K562 (cell line): ENCODE results near the gene PVALEF. TPM values are rescaled to one million over a fixed set of nuclear protein-coding genes. Genes with fewer than 3 reads are reported as not detected.

Experiments
- CUX1 ChIP-seq: fragments of 200-800 bp; sonication (Bioruptor generic); IDR thresholded peaks from 2 replicates; pipeline ENCODE4 v1.6.1; 2016; ENCODE audit warnings: missing genetic modification characterization, missing compliant biosample characterization
- DNMT1 ChIP-seq: fragments of 450-650 bp; IDR thresholded peaks from 2 replicates; pipeline ENCODE4 v1.6.1; 2016; ENCODE audit warnings: antibody characterized with exemption, mild to moderate bottlenecking
- ILF3 ChIP-seq: fragments of 450-650 bp; IDR thresholded peaks from 2 replicates; pipeline ENCODE4 v1.6.1; 2018; ENCODE audit warnings: antibody characterized with exemption, mild to moderate bottlenecking, moderate library complexity, borderline replicate concordance
- KAT8 ChIP-seq: fragments of 450-650 bp; IDR thresholded peaks from 2 replicates; pipeline ENCODE4 v1.6.1; 2016; ENCODE audit warnings: low read depth, mild to moderate bottlenecking
- LEF1 ChIP-seq: fragments of 450-650 bp; IDR thresholded peaks from 2 replicates; pipeline ENCODE4 v1.6.1; 2016; ENCODE audit warnings: mild to moderate bottlenecking
- MAFF ChIP-seq: IDR thresholded peaks from 2 replicates; pipeline ENCODE4 v1.6.1; 2012; ENCODE audit warnings: low read length, improper control_type of control experiment
- NRF1 ChIP-seq, 2 experiments: fragments of 450-650 bp; IDR thresholded peaks in 1 of 2; conservative IDR thresholded peaks in 1 of 2; 2 replicates each; pipeline ENCODE4 v1.6.1; 2014; ENCODE audit warnings: mild to moderate bottlenecking in 2 of 2
- PHB2 ChIP-seq: fragments of 450-650 bp; IDR thresholded peaks from 2 replicates; pipeline ENCODE4 v1.6.1; 2017; ENCODE audit warnings: low read depth
- PHF20 ChIP-seq: fragments of 450-650 bp; IDR thresholded peaks from 2 replicates; pipeline ENCODE4 v1.6.1; 2018; ENCODE audit not compliant: partially characterized antibody
- POLR2G ChIP-seq: fragments of 200-400 bp; formaldehyde crosslinking; IDR thresholded peaks from 2 replicates; pipeline ENCODE4 v1.6.1; 2017; ENCODE audit warnings: low read depth, mild to moderate bottlenecking, antibody characterized with exemption, low read length, moderate library complexity
- PREB ChIP-seq: sonication (generic); formaldehyde crosslinking; IDR thresholded peaks from 2 replicates; pipeline ENCODE4 v1.8.1; 2023; ENCODE audit warnings: mild to moderate bottlenecking, missing genetic modification reagents
- RAD21 ChIP-seq, 2 experiments: fragments of 250-450 bp in 1 of 2; fragments of 450-650 bp in 1 of 2; sonication (Bioruptor Pico) in 1 of 2; formaldehyde crosslinking in 1 of 2; IDR thresholded peaks in 1 of 2; conservative IDR thresholded peaks in 1 of 2; 2 replicates each; pipeline versions ENCODE4 v1.4.0 to v1.8.0; 2020 to 2022; ENCODE audit warnings: mild to moderate bottlenecking in 2 of 2, moderate library complexity in 1 of 2
- RAD51 ChIP-seq: fragments of 450-650 bp; IDR thresholded peaks from 2 replicates; pipeline ENCODE4 v1.7.1; 2016; ENCODE audit warnings: low read depth, mild to moderate bottlenecking, borderline replicate concordance
- RNF219 ChIP-seq: fragments of 250-450 bp; sonication (Bioruptor Pico); IDR thresholded peaks from 2 replicates; pipeline ENCODE4 v1.5.0; 2022; ENCODE audit warnings: mild to moderate bottlenecking
- SMARCA4 ChIP-seq: fragments of 450-650 bp; IDR thresholded peaks from 2 replicates; pipeline ENCODE4 v1.6.1; 2016
- SRSF7 ChIP-seq: fragments of 200-400 bp; formaldehyde crosslinking; optimal IDR thresholded peaks from 2 replicates; pipeline ENCODE3; 2017; ENCODE audit warnings: mild to moderate bottlenecking, low read depth, low read length
- STAT5B ChIP-seq: fragments of 250-450 bp; sonication (Bioruptor Pico); IDR thresholded peaks from 2 replicates; pipeline ENCODE4 v1.8.0; 2021; ENCODE audit warnings: mild to moderate bottlenecking, inconsistent platforms
- ZKSCAN8 ChIP-seq: fragments of 200-800 bp; sonication (Bioruptor generic); IDR thresholded peaks from 2 replicates; pipeline ENCODE4 v1.6.1; 2016; ENCODE audit warnings: missing genetic modification characterization, missing compliant biosample characterization
- ZNF232 ChIP-seq: sonication (generic); formaldehyde crosslinking; IDR thresholded peaks from 2 replicates; pipeline ENCODE4 v1.8.0; 2022; ENCODE audit warnings: mild to moderate bottlenecking, missing genetic modification reagents
- polyA plus RNA-seq, 8 experiments: library from polyadenylated mRNA; depleted of rRNA in 4 of 8; stranded (reverse) in 5 of 8; unstranded in 3 of 8; fragments of >200 nt; fragmentation: Nextera tagmentation in 2 of 8; fragmentation: Illumina TruSeq in 1 of 8; extraction: Ambion mirVana in 2 of 8; extraction: Trizol in 1 of 8; gene quantifications; 2 replicates each; pipeline versions ENCODE4 v1.2.1 to v1.2.3, GENCODE V29; 2011 to 2014; ENCODE audit warnings: inconsistent platforms in 1 of 8, missing spikeins in 1 of 8
- total RNA-seq, 7 experiments: library from RNA; depleted of rRNA in 6 of 7; stranded (reverse); fragments of >200 nt in 6 of 7; fragmentation: Illumina TruSeq in 2 of 7; extraction: Trizol in 2 of 7; gene quantifications; 2 replicates each; pipeline versions ENCODE4 v1.2.1 to v1.2.3, GENCODE V29; 2011 to 2021; ENCODE audit warnings: low replicate concordance in 1 of 7
- TF ChIP-seq, protein P1 (sequence below): fragments of 200-800 bp; sonication (Bioruptor generic); IDR thresholded peaks from 2 replicates; pipeline ENCODE4 v1.6.1; 2017; ENCODE audit warnings: missing genetic modification characterization, missing compliant biosample characterization

The PVALEF gene
- total and polyA plus RNA-seq, 9 of the 15 experiments (the other 6 are each of a cell fraction or from before 2014, with no cell fraction given) = not detected

DNA sequence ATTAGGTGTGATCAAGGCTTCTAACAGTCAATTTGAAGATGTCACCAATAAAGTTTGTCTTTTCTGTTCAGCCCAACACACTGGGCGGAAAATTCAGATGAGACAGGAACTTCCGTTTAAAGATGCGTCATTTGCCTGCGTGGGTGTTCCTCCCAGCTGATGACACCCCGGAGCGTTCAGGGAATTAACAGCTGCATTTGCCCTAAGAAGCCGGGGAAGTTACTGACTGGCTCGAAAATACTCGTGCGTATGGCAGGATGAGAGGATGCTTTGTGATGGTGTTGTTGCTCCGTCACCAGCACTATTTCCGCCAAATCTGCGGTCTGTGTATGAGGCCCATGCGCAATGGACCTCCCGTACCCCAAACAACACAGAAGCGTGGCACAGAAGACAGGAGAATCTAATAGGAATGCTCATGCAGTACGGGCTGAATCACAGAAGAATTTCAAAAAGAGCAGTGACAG is 11.9 kb upstream of the PVALEF start (continued):
- TF ChIP-seq CUX1 (no peak), ZKSCAN8 (no peak), ZNF232 (CRISPR knock-in tag) (no peak), LEF1 (peak; percentile 65; the same call in 1 of the 2 replicates), NRF1 (conservative IDR thresholded peaks at IDR 0.05 in 1 of 2, IDR thresholded peaks at IDR 0.05 in 1 of 2) (peak; percentile 84 to 87), STAT5B (CRISPR knock-in tag) (no peak), ILF3 (no peak), RNF219 (no peak), POLR2G (no peak), RAD21 (CRISPR knock-in tag; conservative IDR thresholded peaks at IDR 0.05 in 1 of 2, IDR thresholded peaks at IDR 0.05 in 1 of 2) (no peak), RAD51 (no peak), PHF20 (peak; percentile 38), SMARCA4 (no peak; the same call in 1 of the 2 replicates), SRSF7 (no peak), PREB (no peak), PHB2 (no peak), MAFF (no peak), KAT8 (no peak), DNMT1 (no peak)
- TF ChIP-seq, protein P1, sequence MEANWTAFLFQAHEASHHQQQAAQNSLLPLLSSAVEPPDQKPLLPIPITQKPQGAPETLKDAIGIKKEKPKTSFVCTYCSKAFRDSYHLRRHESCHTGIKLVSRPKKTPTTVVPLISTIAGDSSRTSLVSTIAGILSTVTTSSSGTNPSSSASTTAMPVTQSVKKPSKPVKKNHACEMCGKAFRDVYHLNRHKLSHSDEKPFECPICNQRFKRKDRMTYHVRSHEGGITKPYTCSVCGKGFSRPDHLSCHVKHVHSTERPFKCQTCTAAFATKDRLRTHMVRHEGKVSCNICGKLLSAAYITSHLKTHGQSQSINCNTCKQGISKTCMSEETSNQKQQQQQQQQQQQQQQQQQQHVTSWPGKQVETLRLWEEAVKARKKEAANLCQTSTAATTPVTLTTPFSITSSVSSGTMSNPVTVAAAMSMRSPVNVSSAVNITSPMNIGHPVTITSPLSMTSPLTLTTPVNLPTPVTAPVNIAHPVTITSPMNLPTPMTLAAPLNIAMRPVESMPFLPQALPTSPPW = 0 out of 2 replicates have a peak, but pooled peaks have one; percentile 27
